Amniotic epithelial cell (primary cell): ENCODE results near the gene NFKBIE.
"Not testable (repeated sequence)": the region's sequence is repeated elsewhere in the genome, so short reads cannot be mapped to it uniquely, and the experiment has no call there.

Experiments
- DNase-seq: peaks from one replicate; pipeline ENCODE4 v3.0.0-alpha.2; 2010; ENCODE audit warnings: low read depth

The NFKBIE gene

GRCh38 chr6:44245391-44245911, 19.9 kb downstream of the NFKBIE start:
- no peak for DNase-seq

- DNase-seq: no peak
Observed at GRCh38 chr6:44243345-44243744, 22.0 kb downstream of the NFKBIE start.

GRCh38 chr6:44238687-44239350, 26.5 kb downstream of the NFKBIE start:
- no peak for DNase-seq

GRCh38 chr6:44237813-44238433, 27.4 kb downstream of the NFKBIE start:
- DNase-seq: peak; percentile 44

GRCh38 chr6:44237021-44237812, 28.1 kb downstream of the NFKBIE start:
- peak; percentile 95 for DNase-seq

- no peak for DNase-seq
Observed at GRCh38 chr6:44235891-44236516, 29.3 kb downstream of the NFKBIE start.

- DNase-seq: peak; percentile 42
Observed at GRCh38 chr6:44235269-44235668, 30.1 kb downstream of the NFKBIE start.

- peak; percentile 86 for DNase-seq
Observed at GRCh38 chr6:44234101-44235025, 31.0 kb downstream of the NFKBIE start.

- DNase-seq: no peak
Observed at GRCh38 chr6:44233567-44234100, 31.7 kb downstream of the NFKBIE start.

GRCh38 chr6:44232676-44233566, 32.4 kb downstream of the NFKBIE start:
- no peak for DNase-seq

- not testable (repeated sequence) for DNase-seq
Observed at GRCh38 chr6:44231426-44231825, 33.9 kb downstream of the NFKBIE start.

- DNase-seq: no peak
Observed at GRCh38 chr6:44230034-44230675, 35.2 kb downstream of the NFKBIE start.

- no peak for DNase-seq
Observed at GRCh38 chr6:44229376-44230033, 35.8 kb downstream of the NFKBIE start.

GRCh38 chr6:44228836-44229235, 36.5 kb downstream of the NFKBIE start:
- no peak for DNase-seq

- no peak for DNase-seq
Observed at GRCh38 chr6:44228433-44228832, 36.9 kb downstream of the NFKBIE start.

- no peak for DNase-seq
Observed at GRCh38 chr6:44228031-44228430, 37.3 kb downstream of the NFKBIE start.

- DNase-seq: no peak
Observed at GRCh38 chr6:44227148-44227793, 38.1 kb downstream of the NFKBIE start.
